ENCODE results near the gene BPIFA1.

Gene BPIFA1

GRCh38 chr20:33242319-33243100 lies 6.7 kb downstream of the BPIFA1 start:
- no peak for DNase-seq

GRCh38 chr20:33246077-33246476 lies 10.3 kb downstream of the BPIFA1 start:
- no peak for DNase-seq

- DNase-seq = no peak
Observed at GRCh38 chr20:33249456-33249855, 13.7 kb downstream of the BPIFA1 start.

- no peak for DNase-seq
Observed at GRCh38 chr20:33250666-33251065, 14.9 kb downstream of the BPIFA1 start.

- DNase-seq = no peak
Observed at GRCh38 chr20:33251496-33251895, 15.7 kb downstream of the BPIFA1 start.

- DNase-seq = no peak
Observed at GRCh38 chr20:33252460-33252859, 16.7 kb downstream of the BPIFA1 start.

GRCh38 chr20:33255005-33255404 lies 19.2 kb downstream of the BPIFA1 start:
- DNase-seq = no peak

GRCh38 chr20:33257237-33257636 lies 21.4 kb downstream of the BPIFA1 start:
- no peak for DNase-seq

GRCh38 chr20:33259371-33259770 lies 23.6 kb downstream of the BPIFA1 start:
- DNase-seq = no peak

- no peak for DNase-seq
Observed at GRCh38 chr20:33261465-33261864, 25.7 kb downstream of the BPIFA1 start.

GRCh38 chr20:33262658-33263065 lies 26.9 kb downstream of the BPIFA1 start:
- no peak for DNase-seq

- no peak for DNase-seq
Observed at GRCh38 chr20:33263784-33264183, 28.0 kb downstream of the BPIFA1 start.

GRCh38 chr20:33267701-33268100 lies 31.9 kb downstream of the BPIFA1 start:
- no peak for DNase-seq

- DNase-seq = no peak
Observed at GRCh38 chr20:33272155-33272873, 36.5 kb downstream of the BPIFA1 start.

- no peak for DNase-seq
Observed at GRCh38 chr20:33273117-33273851, 37.5 kb downstream of the BPIFA1 start.

GRCh38 chr20:33275215-33275614 lies 39.4 kb downstream of the BPIFA1 start:
- DNase-seq = no peak

GRCh38 chr20:33275871-33276270 lies 40.1 kb downstream of the BPIFA1 start:
- no peak for DNase-seq

- DNase-seq = no peak
Observed at GRCh38 chr20:33276303-33277113, 40.7 kb downstream of the BPIFA1 start.

- DNase-seq = no peak
Observed at GRCh38 chr20:33277471-33278441, 42.0 kb downstream of the BPIFA1 start.

- DNase-seq = no peak
Observed at GRCh38 chr20:33278700-33279099, 42.9 kb downstream of the BPIFA1 start.

- DNase-seq = no peak
Observed at GRCh38 chr20:33279261-33279910, 43.6 kb downstream of the BPIFA1 start.

Data from activated CD4-positive, alpha-beta T cell treated with anti-CD3 and anti-CD28 coated beads for 1 hour (primary cell).